Upper lobe of left lung (tissue), 4 donors: Measurements from ENCODE around the gene CDH7.

ENCODE experiments used
- CTCF ChIP-seq, 6 experiments: fragments of 450-650 bp in 4 of 6; fragments of 200-600 bp in 2 of 6; sonication (generic) in 2 of 6; IDR thresholded peaks; one replicate each; pipeline ENCODE4 v1.5.1; 2016 to 2019; ENCODE audit warnings: antibody characterized with exemption in 6 of 6
- EP300 ChIP-seq, 4 donors: sonication (generic); formaldehyde crosslinking; IDR thresholded peaks; one replicate each; pipeline ENCODE4 v1.5.1; 2017; ENCODE audit warnings: antibody characterized with exemption in 4 of 4, control low read depth in 2 of 4
- POLR2A ChIP-seq, 4 donors: fragments of 450-650 bp; IDR thresholded peaks; one replicate each; pipeline ENCODE4 v1.5.1; 2016 to 2017; ENCODE audit warnings: antibody characterized with exemption in 4 of 4, mild to moderate bottlenecking in 2 of 4
- POLR2AphosphoS5 ChIP-seq, 2 donors: sonication (generic); formaldehyde crosslinking; IDR thresholded peaks; one replicate each; pipeline ENCODE4 v1.5.1; 2017; ENCODE audit warnings: antibody characterized with exemption in 2 of 2

DNA sequence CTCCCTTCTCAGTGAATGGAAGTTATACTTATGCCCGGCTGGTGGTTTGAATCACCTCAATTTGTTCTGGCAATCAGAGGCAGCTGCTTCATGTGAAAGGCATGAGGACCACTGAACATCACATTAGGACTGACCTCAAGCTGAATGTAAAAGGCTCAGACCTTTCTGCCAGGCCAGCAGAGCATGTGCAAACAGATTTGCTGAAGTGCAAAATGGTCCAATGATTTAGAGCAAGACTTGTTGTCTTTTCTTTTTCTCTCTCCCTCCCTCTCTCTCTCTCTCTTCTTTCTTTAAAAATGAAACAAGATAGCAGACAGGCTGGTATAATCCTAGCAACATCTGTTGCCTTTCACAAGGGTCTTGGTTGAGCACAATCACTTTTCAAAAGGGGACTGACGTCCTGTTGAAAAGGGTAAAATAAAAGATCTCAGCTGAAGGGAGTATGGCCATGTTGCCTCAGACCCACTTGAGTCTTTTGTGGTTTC lies 13.3 kb upstream of the CDH7 start:
- TF ChIP-seq POLR2AphosphoS5 (IDR thresholded peaks at IDR 0.05) (no peak), CTCF (IDR thresholded peaks at IDR 0.05) (no peak), EP300 (IDR thresholded peaks at IDR 0.05) (no peak), POLR2A (IDR thresholded peaks at IDR 0.05) (no peak)
